HCT116 (cell line): ENCODE results near the gene GLIPR2. TPM values are rescaled to one million over a fixed set of nuclear protein-coding genes. Genes with fewer than 3 reads are reported as not detected.

Experiments used
- ATAC-seq: fragments of 200-7000 bp; cut with Tn5 transposase; 2 replicates; pipeline ENCODE4 v1.9.1; 2020; ENCODE audit warnings: mild to moderate bottlenecking, moderate library complexity
- BruUV-seq: library from RNA; stranded (reverse); fragments of 400-500 nt; replicated peaks from 2 replicates; lab custom pipeline; 2021; lab: Mats Ljungman, UMichigan
- CTCF ChIA-PET: fragments of 300-600 bp; sonication (Branson Sonifier 250); formaldehyde crosslinking; loops from one replicate; lab custom pipeline; 2021; ENCODE audit warnings: antibody characterized with exemption; lab: Charles Lee
- POLR2A ChIA-PET: fragments of 300-600, 350-600 bp; sonication (Branson Sonifier 250); formaldehyde crosslinking; loops from one replicate; lab custom pipeline; 2021; ENCODE audit warnings: antibody characterized with exemption; lab: Charles Lee
- RAD21 ChIA-PET, 2 experiments: fragments of 300-600 bp; sonication (Branson Sonifier 250); formaldehyde crosslinking; loops; one replicate each; lab custom pipeline; 2023; ENCODE audit warnings: low total read pairs in 2 of 2; ENCODE audit not compliant: uncharacterized antibody in 2 of 2, unreplicated experiment in 2 of 2, low non-redundant PET in 1 of 2; lab: Charles Lee
- DNase-seq: peaks from one replicate; pipeline ENCODE4 v3.0.0-alpha.2; 2010; ENCODE audit warnings: low read depth, low spot score
- H2AFZ ChIP-seq: fragments of 200-600 bp; shearing (Covaris generic), sonication (generic); 2 replicates; pipeline ENCODE4 v1.6.1; 2017; ENCODE audit warnings: low read depth, mixed run types, mixed read lengths, antibody characterized with exemption, low read length; ENCODE audit not compliant: poor library complexity, severe bottlenecking
- H3K27ac ChIP-seq: 2 replicates; pipeline ENCODE4 v1.5.1; 2012; ENCODE audit warnings: low read depth, low read length
- H3K27me3 ChIP-seq: fragments of 200-600 bp; sonication (generic); 2 replicates; pipeline ENCODE4 v1.6.1; 2016; ENCODE audit warnings: mixed run types, low read length, mixed read lengths; ENCODE audit not compliant: insufficient read depth
- H3K36me3 ChIP-seq, 2 experiments: fragments of 200-500 bp in 1 of 2; fragments of 200-600 bp in 1 of 2; sonication (Bioruptor generic) in 1 of 2; sonication (generic) in 1 of 2; 2 replicates each; pipeline versions ENCODE4 v1.5.1 to v1.6.1; 2014 to 2016; ENCODE audit warnings: low read length in 2 of 2, inconsistent platforms in 1 of 2, mixed read lengths in 1 of 2, mixed run types in 1 of 2; ENCODE audit not compliant: insufficient read depth in 2 of 2, control insufficient read depth in 1 of 2
- H3K4me1 ChIP-seq, 2 experiments: fragments of 200-600 bp in 1 of 2; sonication (generic) in 1 of 2; 2 replicates each; pipeline versions ENCODE4 v1.5.1 to v1.6.1; 2012 to 2017; ENCODE audit warnings: low read length in 2 of 2, inconsistent platforms in 1 of 2, mild to moderate bottlenecking in 1 of 2, mixed read lengths in 1 of 2, mixed run types in 1 of 2, moderate library complexity in 1 of 2; ENCODE audit not compliant: insufficient read depth in 2 of 2, control insufficient read depth in 1 of 2
- H3K4me2 ChIP-seq: fragments of 200-600 bp; sonication (generic); 2 replicates; pipeline ENCODE4 v1.6.1; 2017; ENCODE audit warnings: mixed run types, low read length, mixed read lengths
- H3K4me3 ChIP-seq, 2 experiments: fragments of 200-600 bp in 1 of 2; sonication (generic) in 1 of 2; replicated peaks in 1 of 2; 2 replicates each; pipeline ENCODE4 v1.5.1; 2011 to 2016; ENCODE audit warnings: low read length in 2 of 2, control low read depth in 1 of 2, low read depth in 1 of 2, mild to moderate bottlenecking in 1 of 2, mixed read lengths in 1 of 2, mixed run types in 1 of 2
- H3K79me2 ChIP-seq: fragments of 200-600 bp; sonication (generic); 2 replicates; pipeline ENCODE4 v1.6.1; 2017; ENCODE audit warnings: mild to moderate bottlenecking, mixed run types, low read length, moderate library complexity, mixed read lengths; ENCODE audit not compliant: insufficient read depth
- H3K9ac ChIP-seq: fragments of 200-600 bp; sonication (generic); 2 replicates; pipeline ENCODE4 v1.6.1; 2016; ENCODE audit warnings: low read length, mixed read lengths
- H3K9me2 ChIP-seq: fragments of 200-600 bp; sonication (generic), shearing (Covaris generic); 2 replicates; pipeline ENCODE4 v1.6.1; 2017; ENCODE audit warnings: mixed run types, mild to moderate bottlenecking, moderate library complexity; ENCODE audit not compliant: insufficient read depth
- H3K9me3 ChIP-seq, 2 experiments: fragments of 200-500 bp in 1 of 2; fragments of 200-600 bp in 1 of 2; sonication (Bioruptor generic) in 1 of 2; sonication (generic) in 1 of 2; 2 replicates each; pipeline ENCODE4 v1.6.1; 2014 to 2017; ENCODE audit warnings: low read length in 2 of 2, mixed read lengths in 2 of 2, inconsistent platforms in 1 of 2, low read depth in 1 of 2, mild to moderate bottlenecking in 1 of 2, mixed run types in 1 of 2, moderate library complexity in 1 of 2; ENCODE audit not compliant: control insufficient read depth in 1 of 2, insufficient read depth in 1 of 2
- H4K20me1 ChIP-seq: fragments of 200-600 bp; sonication (generic), shearing (Covaris generic); 2 replicates; pipeline ENCODE4 v1.6.1; 2017; ENCODE audit warnings: mixed run types, mild to moderate bottlenecking, moderate library complexity; ENCODE audit not compliant: insufficient read depth
- RAD21 ChIP-seq: IDR thresholded peaks from 2 replicates; pipeline ENCODE4 v1.6.1; 2012; ENCODE audit warnings: low read depth, mild to moderate bottlenecking
- ZNF274 ChIP-seq: fragments of 200-500 bp; sonication (Bioruptor generic); IDR thresholded peaks from 2 replicates; pipeline ENCODE4 v1.6.1; 2014; ENCODE audit warnings: mild to moderate bottlenecking, low read depth, low read length, inconsistent platforms
- intact Hi-C: fragments of 100-400 bp; cut with micrococcal nuclease; formaldehyde crosslinking; loops from 2 replicates; pipeline ENCODE4 v1.10.0; 2022
- total RNA-seq: library from RNA; stranded (reverse); gene quantifications from one replicate; pipeline ENCODE4 v1.2.1, GENCODE V29; 2021; ENCODE audit not compliant: unreplicated experiment
- TF ChIP-seq, protein P1 (sequence below): IDR thresholded peaks from 2 replicates; pipeline ENCODE4 v1.6.1; 2012; ENCODE audit warnings: low read depth
- TF ChIP-seq, protein P2 (sequence below): IDR thresholded peaks from 2 replicates; pipeline ENCODE4 v1.6.1; 2012

The GLIPR2 gene
- total RNA-seq, 1 experiment from 2014 or later: 14.5 TPM

DNA sequence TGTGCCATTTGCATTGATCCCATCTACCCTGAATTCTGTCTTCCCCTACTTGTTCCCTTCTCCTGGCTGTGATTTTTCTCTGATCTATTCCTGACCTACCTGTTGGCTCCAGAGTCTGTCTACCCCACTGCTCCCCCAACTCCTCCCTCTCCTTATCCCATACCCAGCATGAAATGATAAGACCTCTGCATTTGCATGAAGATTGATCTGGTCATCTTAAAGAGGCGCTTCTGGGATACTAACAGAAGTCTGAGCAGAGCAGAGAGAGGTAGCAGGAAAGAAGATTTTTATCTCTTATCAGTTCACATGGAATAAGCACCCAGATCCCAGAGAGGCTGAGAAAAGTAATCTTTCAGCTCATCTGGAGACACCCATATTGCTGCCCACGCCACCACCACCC is 18.3 kb upstream of the GLIPR2 start (continued):
- TF ChIP-seq, protein P1, sequence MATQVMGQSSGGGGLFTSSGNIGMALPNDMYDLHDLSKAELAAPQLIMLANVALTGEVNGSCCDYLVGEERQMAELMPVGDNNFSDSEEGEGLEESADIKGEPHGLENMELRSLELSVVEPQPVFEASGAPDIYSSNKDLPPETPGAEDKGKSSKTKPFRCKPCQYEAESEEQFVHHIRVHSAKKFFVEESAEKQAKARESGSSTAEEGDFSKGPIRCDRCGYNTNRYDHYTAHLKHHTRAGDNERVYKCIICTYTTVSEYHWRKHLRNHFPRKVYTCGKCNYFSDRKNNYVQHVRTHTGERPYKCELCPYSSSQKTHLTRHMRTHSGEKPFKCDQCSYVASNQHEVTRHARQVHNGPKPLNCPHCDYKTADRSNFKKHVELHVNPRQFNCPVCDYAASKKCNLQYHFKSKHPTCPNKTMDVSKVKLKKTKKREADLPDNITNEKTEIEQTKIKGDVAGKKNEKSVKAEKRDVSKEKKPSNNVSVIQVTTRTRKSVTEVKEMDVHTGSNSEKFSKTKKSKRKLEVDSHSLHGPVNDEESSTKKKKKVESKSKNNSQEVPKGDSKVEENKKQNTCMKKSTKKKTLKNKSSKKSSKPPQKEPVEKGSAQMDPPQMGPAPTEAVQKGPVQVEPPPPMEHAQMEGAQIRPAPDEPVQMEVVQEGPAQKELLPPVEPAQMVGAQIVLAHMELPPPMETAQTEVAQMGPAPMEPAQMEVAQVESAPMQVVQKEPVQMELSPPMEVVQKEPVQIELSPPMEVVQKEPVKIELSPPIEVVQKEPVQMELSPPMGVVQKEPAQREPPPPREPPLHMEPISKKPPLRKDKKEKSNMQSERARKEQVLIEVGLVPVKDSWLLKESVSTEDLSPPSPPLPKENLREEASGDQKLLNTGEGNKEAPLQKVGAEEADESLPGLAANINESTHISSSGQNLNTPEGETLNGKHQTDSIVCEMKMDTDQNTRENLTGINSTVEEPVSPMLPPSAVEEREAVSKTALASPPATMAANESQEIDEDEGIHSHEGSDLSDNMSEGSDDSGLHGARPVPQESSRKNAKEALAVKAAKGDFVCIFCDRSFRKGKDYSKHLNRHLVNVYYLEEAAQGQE: no peak
- TF ChIP-seq, protein P2, sequence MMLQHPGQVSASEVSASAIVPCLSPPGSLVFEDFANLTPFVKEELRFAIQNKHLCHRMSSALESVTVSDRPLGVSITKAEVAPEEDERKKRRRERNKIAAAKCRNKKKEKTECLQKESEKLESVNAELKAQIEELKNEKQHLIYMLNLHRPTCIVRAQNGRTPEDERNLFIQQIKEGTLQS: no peak

DNA sequence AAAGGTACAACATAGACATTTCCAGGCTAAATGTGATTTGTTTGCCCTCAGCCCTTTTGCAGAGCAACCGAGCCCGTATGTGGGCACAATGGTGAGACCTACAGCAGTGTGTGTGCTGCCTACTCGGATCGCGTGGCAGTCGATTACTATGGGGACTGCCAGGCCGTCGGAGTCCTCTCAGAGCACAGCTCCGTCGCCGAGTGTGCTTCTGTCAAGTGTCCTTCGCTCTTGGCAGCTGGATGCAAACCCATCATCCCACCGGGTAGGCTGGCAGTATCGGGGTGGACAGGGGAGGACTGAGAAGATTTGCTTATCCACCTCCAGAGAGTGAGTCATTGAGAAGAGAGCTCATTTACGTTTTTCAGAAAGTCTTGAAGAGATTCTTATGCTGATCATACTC is 17.8 kb upstream of the GLIPR2 start:
- no TSS peak for BruUV-seq
- POLR2A ChIA-PET: no interaction called here
- Histone ChIP-seq H3K4me1 (no peaks in the 10 kb centered on the region), H2AFZ (no peak overlapping the region), H3K4me2 (no peak overlapping the region), H3K9me3 (no peaks in the 10 kb centered on the region), H3K79me2 (no peaks in the 10 kb centered on the region), H3K4me3 (no peak overlapping the region), H3K36me3 (no peaks in the 10 kb centered on the region), H3K9ac (no peak overlapping the region), H3K27me3 (no peaks in the 10 kb centered on the region), H3K9me2 (no peaks in the 10 kb centered on the region), H3K27ac (no peak overlapping the region), H4K20me1 (no peaks in the 10 kb centered on the region)
- intact Hi-C loops: no loop called here
- no peak for TF ChIP-seq ZNF274
- no peak for TF ChIP-seq RAD21
- DNase-seq: no peak
- CTCF ChIA-PET: no interaction called here
- ATAC-seq: no peak
- RAD21 ChIA-PET: no interaction called here
